GM12865 (cell line): ENCODE results near the gene GRIN2A.

Experiments used
- DNase-seq: peaks from one replicate; pipeline ENCODE4 v3.0.0; 2010; ENCODE audit warnings: low read depth
- H3K4me3 ChIP-seq: 2 replicates; pipeline ENCODE4 v1.5.1; 2011; ENCODE audit warnings: mild to moderate bottlenecking, low read depth, low read length, control low read depth
- CTCF ChIP-seq: IDR thresholded peaks from 2 replicates; pipeline ENCODE4 v1.5.1; 2011; ENCODE audit warnings: low read length, control low read depth, low read depth, inconsistent platforms; ENCODE audit not compliant: insufficient read depth; ENCODE audit errors: missing control alignments

Gene GRIN2A

GRCh38 chr16:10189861-10190390 is 7.7 kb upstream of the GRIN2A start:
- DNase-seq, result no peak
- no peak for TF ChIP-seq CTCF
- no peak overlapping the region for H3K4me3 ChIP-seq

GRCh38 chr16:10188236-10188635 is 6.0 kb upstream of the GRIN2A start:
- no peak overlapping the region for H3K4me3 ChIP-seq
- no peak for TF ChIP-seq CTCF
- no peak for DNase-seq

GRCh38 chr16:10181196-10182162 is 749 bp downstream of the GRIN2A start:
- no peak overlapping the region; the same call in 1 of the 2 replicates for H3K4me3 ChIP-seq
- DNase-seq, result peak; percentile 71
- peak; percentile 97 for TF ChIP-seq CTCF

GRCh38 chr16:10180771-10181163 is 1.5 kb downstream of the GRIN2A start:
- TF ChIP-seq CTCF, result peak; percentile 52
- peak; percentile 51 for DNase-seq
- H3K4me3 ChIP-seq, result no peak overlapping the region

GRCh38 chr16:10180042-10180770 is 2.0 kb downstream of the GRIN2A start:
- TF ChIP-seq CTCF, result no peak
- H3K4me3 ChIP-seq, result no peak overlapping the region

GRCh38 chr16:10178526-10178925 is 3.7 kb downstream of the GRIN2A start:
- no peak for TF ChIP-seq CTCF
- no peak overlapping the region for H3K4me3 ChIP-seq
- no peak for DNase-seq

More at GRCh38 chr16:10180042-10180770, 2.0 kb downstream of the GRIN2A start:
- DNase-seq, result no peak
